HG02678 (cell line): ENCODE measurements around the gene SEMA4D.

ENCODE experiments used
- ATAC-seq: cut with Tn5 transposase; IDR thresholded peaks from one replicate; pipeline ENCODE4 v1.9.1; 2021; ENCODE audit warnings: mild to moderate bottlenecking, moderate library complexity; ENCODE audit not compliant: unreplicated experiment

Gene SEMA4D, protein sequence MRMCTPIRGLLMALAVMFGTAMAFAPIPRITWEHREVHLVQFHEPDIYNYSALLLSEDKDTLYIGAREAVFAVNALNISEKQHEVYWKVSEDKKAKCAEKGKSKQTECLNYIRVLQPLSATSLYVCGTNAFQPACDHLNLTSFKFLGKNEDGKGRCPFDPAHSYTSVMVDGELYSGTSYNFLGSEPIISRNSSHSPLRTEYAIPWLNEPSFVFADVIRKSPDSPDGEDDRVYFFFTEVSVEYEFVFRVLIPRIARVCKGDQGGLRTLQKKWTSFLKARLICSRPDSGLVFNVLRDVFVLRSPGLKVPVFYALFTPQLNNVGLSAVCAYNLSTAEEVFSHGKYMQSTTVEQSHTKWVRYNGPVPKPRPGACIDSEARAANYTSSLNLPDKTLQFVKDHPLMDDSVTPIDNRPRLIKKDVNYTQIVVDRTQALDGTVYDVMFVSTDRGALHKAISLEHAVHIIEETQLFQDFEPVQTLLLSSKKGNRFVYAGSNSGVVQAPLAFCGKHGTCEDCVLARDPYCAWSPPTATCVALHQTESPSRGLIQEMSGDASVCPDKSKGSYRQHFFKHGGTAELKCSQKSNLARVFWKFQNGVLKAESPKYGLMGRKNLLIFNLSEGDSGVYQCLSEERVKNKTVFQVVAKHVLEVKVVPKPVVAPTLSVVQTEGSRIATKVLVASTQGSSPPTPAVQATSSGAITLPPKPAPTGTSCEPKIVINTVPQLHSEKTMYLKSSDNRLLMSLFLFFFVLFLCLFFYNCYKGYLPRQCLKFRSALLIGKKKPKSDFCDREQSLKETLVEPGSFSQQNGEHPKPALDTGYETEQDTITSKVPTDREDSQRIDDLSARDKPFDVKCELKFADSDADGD

DNA sequence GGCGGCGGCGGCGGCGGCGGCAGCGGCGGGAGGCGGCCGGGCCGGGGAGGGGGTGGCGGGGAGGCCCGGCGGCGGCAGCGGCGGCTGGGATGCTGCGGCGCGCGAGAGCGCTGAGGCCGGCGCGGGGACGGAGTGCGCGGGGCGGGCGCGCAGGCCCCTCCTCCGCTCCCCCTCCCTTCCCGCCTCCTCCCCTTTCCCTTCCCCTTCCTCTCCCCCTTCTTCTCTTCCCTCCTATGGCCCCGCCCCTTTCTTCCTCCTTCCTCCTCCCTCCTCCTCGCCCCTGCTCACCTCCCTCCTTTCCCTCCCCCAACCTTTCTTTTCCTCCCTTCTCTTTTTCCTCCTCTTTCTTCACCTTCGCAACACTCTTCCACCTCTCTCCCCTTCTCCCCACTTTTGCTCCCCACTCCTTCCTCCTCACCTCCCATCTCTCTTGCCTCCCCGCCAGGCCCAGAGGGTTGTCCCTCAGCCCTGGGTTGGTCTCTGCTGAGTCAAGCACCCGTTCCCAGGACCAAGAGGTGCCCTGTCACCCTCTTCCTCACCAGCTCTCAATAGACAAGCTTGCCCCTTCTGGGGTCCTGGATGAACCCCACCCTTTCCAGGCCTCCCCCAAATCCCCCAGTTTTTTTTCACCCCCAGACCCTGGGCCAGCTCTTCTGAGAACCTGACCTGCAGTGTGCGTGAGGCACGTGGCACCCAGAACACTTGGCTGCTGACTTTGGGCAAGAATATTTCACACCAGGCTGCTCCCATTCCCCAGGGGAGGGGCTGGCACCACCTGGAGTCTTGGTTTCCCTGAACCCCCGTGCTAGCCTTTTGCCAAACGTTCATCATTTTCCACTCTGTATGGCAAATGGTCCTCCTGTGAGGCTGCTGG, at the start of gene SEMA4D:
SEMA4D (minus strand) TSS at position 136 of the 874 bp plus-strand sequence. CDS start 92,657 bp downstream, outside the sequence.
- ATAC-seq = peak; percentile 35

DNA sequence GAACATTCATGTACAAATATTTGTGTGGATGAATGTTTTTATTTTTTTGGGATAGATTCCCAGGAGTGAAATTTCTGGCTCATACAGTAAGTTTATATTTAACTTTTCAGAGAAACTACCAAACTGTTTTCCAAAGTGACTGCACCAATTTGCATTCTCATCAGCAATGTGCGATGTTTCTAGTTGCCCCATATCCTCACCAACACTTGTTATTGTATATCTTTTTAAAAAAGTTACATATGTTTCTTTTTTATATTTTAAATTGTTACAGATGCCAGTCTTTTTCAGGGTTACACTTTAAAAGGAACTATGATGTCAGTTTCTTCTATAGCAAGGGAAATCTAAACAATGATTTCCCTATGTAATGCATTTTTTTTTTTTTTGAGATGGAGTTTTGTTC, 49.1 kb upstream of the SEMA4D start:
- no peak for ATAC-seq

DNA sequence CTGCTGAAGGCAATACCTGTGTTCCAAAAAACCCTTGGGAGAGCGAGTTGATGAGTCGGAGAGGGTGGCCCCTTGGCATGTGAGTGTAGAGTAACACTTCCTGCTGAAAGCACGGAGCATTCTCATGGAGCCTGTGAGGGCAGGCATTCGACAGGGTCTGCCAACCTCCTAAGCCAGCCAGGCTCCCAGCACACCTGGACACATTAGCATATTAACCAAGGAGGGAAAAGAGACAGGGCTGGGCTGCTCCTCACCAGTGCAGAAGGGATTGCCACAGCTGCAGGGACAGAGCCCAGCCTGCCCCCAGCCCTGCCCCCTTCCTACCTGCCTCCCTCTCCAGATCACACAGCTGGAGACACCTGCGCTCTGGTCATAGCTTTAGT, 46.4 kb upstream of the SEMA4D start:
- no peak for ATAC-seq

DNA sequence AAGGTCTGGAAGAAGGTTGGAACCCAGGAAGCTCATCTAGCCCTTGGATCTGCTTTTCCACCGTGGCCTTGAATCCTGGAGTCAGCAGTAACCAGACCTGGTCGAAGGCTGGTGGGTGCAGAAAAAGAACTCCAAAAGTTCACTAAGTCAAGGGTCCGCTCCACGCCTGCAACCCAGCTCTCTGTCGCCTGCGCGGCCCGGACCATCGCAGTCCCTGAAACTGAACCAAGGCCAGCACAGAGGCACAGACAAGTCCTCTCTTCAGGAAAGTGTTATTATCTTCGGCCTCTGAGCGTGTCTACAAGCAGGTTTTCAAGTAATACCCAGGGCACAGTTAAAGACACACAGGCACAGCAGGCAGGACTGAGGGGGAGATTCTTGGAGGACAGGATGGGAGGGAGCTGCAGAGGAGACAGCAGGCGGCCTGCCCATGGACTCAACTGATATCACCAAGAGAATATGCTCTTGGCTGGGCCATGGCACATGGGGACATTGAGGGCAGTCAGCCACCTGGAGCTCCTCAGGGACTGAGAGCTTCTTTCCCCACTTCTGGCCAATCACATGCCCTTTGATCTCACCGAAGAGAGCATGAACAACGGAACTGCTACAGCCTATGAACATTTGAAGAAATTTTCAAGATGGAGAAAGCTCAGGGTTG, 45.8 kb upstream of the SEMA4D start:
- no peak for ATAC-seq

DNA sequence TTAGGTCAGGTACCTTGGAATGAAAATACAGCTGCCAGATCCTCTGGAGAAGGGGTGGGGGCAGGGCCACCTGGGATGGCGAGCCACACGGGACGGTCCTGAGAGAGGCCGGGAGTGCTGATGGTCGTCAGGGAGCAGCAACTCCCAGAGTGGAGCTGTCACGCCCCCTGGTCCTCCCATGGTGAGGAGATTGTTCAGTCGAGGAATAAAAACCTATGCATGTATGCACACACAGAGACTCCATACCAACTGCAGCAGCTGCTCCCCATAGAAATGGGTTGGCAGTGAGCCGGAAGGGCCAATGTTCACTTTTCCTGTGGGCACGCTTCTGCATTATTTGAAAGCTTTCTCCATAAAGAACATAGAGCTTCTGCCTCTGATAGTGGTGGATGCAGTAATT, 45.2 kb upstream of the SEMA4D start:
- ATAC-seq = no peak

DNA sequence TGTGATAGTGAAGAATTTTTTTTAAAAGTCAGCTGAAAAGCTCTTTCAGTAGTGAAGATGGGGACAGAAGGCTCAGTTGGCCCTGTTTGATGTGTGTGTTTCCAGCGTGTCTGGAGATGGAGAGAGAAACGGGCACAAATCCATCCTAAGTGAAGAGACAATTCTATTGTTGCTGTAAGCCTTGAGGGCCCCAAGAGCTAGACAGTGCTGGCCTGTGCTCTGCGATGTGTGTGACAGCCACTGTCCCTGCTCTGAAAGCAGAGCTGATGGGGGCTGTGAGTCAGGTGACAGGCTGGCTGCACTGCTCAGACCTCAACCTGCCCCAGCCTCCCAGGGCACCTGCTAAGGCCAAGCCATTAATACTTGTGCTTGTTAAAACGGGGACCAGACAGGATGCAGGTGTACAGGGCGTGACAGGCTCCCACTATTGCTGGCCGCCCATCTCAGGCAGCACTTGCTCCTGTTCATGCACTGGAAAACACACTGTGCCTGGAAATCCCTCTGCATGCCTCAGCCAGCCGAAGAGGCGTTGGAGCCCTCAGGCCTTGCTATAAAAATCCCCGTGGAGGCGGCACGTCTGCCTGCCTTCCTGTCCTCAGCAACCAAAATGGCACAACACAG, 44.6 kb upstream of the SEMA4D start:
- ATAC-seq = peak; percentile 85

DNA sequence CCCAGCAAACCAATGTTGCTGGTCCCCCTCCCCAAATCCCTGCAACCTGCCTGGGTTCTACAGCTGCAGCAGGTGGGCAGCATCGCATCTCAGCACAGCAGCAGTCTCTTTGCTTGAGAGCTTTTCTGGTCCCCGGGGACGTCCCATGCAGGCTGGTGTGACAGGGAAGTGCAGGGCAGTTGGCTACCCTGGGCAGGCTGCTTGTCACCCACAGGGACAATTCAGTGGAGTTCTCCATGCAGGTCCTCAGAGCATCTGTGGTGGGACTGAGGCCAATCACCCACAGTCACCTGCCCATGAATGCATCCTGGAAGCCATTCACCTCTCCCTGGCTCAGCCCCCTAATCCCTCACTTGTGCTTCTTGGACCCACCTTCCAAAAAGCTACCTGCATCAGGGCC, 43.9 kb upstream of the SEMA4D start:
- no peak for ATAC-seq

DNA sequence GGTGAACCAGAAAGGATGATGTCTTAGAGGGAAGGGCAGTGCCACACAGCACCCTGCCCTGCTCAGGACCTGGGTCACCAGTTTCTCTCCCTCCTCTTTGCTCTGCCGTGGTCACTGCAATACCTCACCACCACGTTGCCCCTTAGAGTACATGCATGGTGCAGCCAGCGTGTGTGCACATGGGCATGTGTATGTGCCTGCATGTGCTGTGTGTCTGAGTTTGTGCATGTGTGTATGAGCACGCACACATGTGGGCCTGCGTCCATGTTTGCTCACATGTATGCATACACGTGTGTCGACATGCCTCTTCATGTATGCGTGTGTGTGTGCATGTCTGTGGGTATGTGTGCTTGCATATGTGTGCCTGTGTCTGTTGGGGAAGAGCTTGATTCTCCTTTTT, 41.5 kb upstream of the SEMA4D start:
- ATAC-seq = no peak

DNA sequence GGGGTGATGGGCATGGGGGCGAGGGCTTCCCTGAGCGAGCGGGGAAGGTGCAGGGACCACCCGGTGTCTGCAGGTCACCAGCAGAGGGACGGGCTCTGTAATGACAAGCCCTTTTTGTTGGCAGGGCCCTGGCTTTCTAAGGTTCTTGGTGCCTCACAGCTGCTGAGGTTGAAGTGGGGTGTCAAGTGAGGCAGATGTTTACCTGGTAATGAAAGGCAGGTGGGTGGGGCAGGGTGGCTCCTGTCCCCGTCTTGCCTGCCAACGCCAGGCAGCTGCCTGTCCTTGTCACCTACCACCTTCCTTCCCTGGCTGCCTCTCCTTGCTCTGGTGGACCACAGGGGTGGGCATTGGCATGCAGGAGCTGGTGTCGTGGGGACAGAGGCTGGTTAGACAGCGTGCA, 41.0 kb upstream of the SEMA4D start:
- no peak for ATAC-seq

DNA sequence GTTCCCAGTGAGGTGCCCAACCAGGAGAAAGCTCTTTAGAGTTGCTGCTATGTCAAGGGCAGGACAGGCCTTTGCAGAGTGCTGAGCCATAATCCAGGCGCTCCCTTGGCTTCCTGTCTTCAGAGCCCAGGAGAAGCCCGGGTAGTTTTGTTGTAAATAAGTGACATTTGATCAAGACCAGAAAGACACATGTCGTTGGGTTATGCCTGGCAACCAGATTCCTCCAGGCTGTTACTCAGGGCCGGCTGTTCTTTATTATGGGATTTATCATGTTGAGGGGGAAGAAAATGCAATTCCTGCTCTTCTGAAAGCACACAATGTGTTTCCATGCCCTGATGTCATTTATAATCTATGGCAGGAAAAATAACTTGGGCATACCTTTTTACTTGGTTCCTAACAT, 39.3 kb upstream of the SEMA4D start:
- ATAC-seq = no peak

DNA sequence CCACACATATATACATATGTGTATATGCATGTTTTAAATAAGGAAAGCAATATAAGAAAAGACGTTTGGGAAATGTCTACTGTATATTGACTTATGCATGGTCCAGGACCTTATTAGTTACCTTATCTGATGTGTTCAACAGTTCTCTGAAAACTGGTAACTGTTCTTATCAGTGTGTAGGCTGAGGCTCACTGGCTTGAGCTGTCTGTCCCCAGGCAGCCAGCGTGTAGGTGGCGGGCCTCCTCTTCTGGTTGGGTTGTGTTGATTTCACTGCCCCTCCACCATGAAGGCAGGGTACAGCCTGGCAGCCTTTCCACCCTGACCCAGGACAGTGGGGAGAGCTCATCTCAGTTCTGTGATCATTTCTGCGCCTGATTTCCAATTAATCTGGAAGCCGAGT, 38.7 kb upstream of the SEMA4D start:
- ATAC-seq = peak; percentile 54

DNA sequence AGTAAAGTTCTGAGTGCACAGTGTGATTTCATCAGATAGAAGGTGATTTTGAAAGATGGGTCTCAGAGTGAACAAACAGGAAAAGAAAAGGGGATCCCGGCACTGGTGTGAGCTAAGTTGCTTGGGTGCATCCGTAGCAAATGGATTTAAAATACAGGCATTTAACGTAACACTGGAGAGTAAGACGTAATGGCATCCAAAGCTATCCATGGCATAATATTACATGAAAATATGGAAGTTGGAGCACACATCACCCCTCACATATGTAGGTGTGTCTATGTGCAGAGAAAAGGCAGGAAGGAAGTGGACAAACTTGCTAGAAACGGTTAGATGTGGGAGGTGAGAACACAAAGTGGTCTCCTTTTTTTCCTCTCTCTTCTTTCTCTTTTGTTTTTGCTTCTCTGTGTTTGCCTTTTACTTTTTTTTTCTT, 38.2 kb upstream of the SEMA4D start:
- ATAC-seq = peak; percentile 56

DNA sequence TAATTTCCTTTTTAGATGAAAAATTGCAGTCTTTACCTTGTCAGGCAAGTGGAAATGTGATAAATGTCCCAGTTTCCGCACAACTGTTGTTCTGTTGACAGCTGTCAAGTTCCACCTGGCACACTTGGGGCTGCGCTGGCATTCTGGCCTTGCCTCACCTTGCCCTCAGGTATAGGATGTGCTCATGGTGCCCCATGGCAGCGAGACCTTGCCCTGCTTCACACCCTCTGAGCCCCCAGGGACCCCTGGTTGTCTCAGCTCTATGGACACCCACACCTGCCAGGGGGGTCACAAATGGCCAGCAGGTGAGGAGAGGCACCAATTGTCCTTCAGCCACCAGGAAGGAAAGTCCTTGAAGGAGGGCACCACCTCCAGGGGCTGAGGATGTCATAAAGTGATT, 37.5 kb upstream of the SEMA4D start:
- ATAC-seq = no peak

DNA sequence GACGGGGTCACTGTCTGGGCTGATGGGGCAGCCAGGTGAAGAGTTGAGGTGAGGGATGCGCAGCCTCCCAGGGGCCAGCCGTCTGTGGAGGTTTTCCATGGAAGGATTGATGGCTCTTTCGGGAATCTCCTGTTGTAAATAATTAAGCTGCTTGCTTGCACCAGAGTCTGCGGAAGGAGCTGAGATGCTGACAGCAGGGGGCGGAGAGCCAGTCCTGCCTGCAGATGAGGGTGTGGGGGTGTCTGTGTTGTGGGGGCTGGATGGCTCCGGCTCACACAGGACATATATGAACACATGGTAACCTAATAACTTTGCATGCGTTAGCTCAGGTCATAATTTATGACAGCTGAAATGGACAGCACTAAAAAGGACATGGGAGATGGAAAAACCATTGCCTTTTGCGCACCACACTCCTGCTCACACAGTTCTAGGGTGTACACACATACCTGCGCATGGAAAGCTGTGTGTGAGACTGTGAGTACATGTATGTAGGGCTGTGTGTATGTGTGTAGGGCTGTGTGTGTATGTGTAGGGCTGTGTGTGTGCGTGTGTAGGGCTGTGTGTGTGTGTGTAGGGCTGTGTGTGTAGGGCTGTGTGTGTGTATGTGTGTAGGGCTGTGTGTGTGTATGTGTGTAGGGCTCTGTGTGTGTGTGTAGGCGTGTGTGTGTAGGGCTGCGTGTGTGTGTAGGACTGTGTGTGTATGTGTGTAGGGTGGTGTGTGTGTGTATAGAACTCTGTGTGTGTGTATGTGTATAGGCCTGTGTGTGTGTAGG, 36.8 kb upstream of the SEMA4D start:
- ATAC-seq = no peak

DNA sequence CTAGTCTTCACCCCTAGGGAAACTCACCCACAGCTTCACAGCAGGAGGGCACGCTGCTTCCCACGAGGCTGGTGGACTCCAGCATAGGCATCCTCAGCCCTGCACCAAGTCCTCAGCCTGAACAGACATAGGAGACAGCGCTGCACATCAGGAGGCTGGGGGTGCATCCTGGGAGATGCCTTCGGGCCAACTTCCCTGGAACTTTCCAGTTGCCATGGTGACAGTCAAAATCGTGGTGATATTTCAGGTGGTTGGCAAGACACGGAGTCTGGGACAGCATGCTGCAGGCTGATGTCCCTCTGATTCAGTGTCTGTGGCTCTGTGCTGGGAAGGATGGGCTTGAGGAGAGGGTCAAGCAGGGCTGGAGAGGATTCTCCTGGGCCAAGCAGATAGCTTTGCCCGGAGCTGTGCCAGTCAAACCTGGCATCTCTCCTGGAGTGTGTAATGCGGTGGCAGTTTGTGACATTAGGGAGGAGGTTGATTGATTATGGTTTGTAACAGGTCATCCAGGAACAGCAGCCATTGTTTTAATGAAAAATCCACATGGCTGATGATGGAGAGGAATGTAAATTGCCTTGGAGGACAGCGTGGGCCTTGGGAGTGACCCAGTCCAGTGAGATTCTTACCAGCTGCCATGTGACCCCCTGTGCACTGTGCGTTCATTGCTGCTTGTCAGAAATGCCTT, 35.6 kb upstream of the SEMA4D start:
- no peak for ATAC-seq

DNA sequence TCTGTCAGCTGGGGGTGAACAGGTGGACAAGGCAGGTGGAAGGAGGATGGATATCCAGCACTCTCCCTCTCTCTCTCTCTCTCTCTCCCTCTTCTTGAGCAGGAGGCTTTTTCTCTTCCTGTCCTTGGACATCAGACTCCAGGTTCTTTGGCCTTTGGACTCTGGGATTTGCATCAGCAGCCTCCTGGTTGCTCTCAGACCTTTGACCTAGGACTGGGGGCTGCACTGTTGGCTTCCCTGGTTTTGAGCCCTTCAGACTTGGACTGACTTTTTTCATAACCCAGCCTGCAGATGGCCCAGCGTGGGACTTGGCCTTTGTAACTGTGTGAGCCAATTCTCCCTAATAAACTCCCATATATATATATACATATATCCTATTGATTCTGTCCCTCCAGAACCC, 35.0 kb upstream of the SEMA4D start:
- no peak for ATAC-seq

DNA sequence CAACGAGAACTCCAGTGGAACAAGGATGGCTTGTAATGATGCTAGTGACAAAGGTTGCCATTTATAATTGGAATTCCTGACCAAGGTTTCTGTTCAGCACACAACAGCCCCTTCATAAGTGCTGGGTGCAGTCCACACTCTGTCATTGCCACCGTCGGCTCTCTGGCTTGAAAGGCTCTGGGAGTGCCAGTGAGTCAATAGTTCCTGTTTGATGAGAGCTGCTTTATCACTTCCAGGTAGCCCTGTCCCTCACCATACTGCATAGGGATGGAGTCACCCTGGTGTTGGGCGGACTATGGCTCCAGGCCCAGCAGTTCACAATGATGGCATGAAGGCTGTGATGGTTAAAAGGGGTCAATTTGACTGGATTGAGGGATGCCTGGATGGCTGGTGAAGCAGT, 34.6 kb upstream of the SEMA4D start:
- ATAC-seq = no peak

DNA sequence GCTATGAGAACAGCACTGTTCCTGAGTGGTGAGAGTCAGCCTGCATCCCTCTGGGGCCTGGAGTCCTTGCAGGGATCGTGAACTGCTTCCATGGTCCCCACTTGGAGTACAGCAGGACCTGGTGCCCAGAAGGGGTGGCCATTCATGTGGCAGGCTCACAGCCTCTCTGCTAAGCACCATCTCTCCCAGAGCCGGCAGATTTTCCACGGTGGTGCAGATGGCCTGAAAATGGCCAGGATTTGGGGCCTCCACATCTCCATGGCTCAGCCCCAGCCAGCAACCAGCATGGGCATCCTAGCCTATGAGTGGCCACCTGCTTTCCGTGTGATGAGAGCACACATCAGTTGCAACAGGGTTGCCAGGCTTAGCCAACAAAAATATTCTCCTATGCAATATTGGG, 33.9 kb upstream of the SEMA4D start:
- no peak for ATAC-seq

DNA sequence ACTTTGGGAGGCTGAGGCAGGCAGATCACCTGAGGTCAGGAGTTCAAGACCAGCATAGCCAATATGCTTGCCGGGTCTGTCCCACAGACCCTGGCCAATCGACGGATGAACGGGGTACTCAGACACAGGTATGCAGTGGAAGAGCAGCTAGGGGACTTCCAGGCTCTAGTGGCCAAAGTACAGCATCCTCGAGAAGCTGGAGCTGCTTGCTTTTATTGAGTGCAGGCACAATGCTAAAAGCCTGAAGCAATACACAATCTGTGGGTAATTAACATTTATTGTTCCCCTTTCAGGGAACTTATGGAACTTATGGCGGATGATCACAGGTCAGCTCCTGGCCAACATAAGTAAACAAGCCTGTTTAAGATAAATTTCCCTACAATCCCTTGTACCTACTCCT, 32.8 kb upstream of the SEMA4D start:
- ATAC-seq = no peak
